ENCODE measurements around the gene OTOF. TPM values are rescaled to one million over a fixed set of nuclear protein-coding genes. Genes with fewer than 3 reads are reported as not detected.

OTOF gene
- polyA plus RNA-seq, 1 donor: 0.23 TPM

GRCh38 chr2:26412091-26412673 is 65.7 kb downstream of the OTOF start:
- DNase-seq: no peak

- DNase-seq: no peak
Observed at GRCh38 chr2:26411419-26411818, 66.5 kb downstream of the OTOF start.

GRCh38 chr2:26410764-26411243 is 67.1 kb downstream of the OTOF start:
- no peak for DNase-seq

- DNase-seq: no peak
Observed at GRCh38 chr2:26409785-26410184, 68.1 kb downstream of the OTOF start.

GRCh38 chr2:26407526-26407925 is 70.4 kb downstream of the OTOF start:
- no peak for DNase-seq

Other genes with a start within 250 kb of the OTOF start
- 234 TPM for gene HADHA, start 233.5 kb downstream of the OTOF start, polyA plus RNA-seq (ENCODE audit: insufficient read length)
- gene HADHB, start 233.2 kb downstream of the OTOF start, polyA plus RNA-seq (ENCODE audit: insufficient read length): 184 TPM
- 27.6 TPM for gene SELENOI, start 132.0 kb downstream of the OTOF start, polyA plus RNA-seq (ENCODE audit: insufficient read length)
- 2.5 TPM for gene ADGRF3, start 131.3 kb downstream of the OTOF start, polyA plus RNA-seq (ENCODE audit: insufficient read length)
- gene DRC1, start 76.2 kb downstream of the OTOF start, polyA plus RNA-seq (ENCODE audit: insufficient read length): 3.4 TPM
- gene CIB4, start 163.2 kb upstream of the OTOF start, polyA plus RNA-seq (ENCODE audit: insufficient read length): 0.48 TPM
- gene KCNK3, start 214.6 kb upstream of the OTOF start, polyA plus RNA-seq (ENCODE audit: insufficient read length): 1.1 TPM